NCI-H1105 treated with DMSO at 0.1 percent for 48 hours (cell line): Measurements from ENCODE around the gene UTP11.
"Not testable (repeated sequence)": the region's sequence is repeated elsewhere in the genome, so short reads cannot be mapped to it uniquely, and the experiment has no call there.

Source experiments
- DNase-seq: peaks from one replicate; lab custom pipeline; 2025; lab: John Stamatoyannopoulos, UW

The UTP11 gene

GRCh38 chr1:38012363-38013226 lies at the start of gene UTP11:
TSS of gene UTP11 (plus strand) at chr1:38012734. CDS start at chr1:38012803, 69 bp downstream.
- peak; percentile 99 for DNase-seq

- not testable (repeated sequence) for DNase-seq
These were observed 48.4 kb upstream of the UTP11 start for GRCh38 chr1:37964106-37964505.

GRCh38 chr1:37965301-37965700 lies 47.2 kb upstream of the UTP11 start:
- no peak for DNase-seq

GRCh38 chr1:37973684-37974083 lies 38.9 kb upstream of the UTP11 start:
- not testable (repeated sequence) for DNase-seq

- DNase-seq = no peak
These were observed 38.0 kb upstream of the UTP11 start for GRCh38 chr1:37974567-37974966.

GRCh38 chr1:37975083-37975482 lies 37.5 kb upstream of the UTP11 start:
- peak; percentile 16 for DNase-seq

GRCh38 chr1:37978541-37978940 lies 34.0 kb upstream of the UTP11 start:
- DNase-seq = no peak

GRCh38 chr1:37983546-37983945 lies 29.0 kb upstream of the UTP11 start:
- DNase-seq = no peak

- DNase-seq = no peak
These were observed 24.9 kb upstream of the UTP11 start for GRCh38 chr1:37987679-37988078.

GRCh38 chr1:37989361-37989930 lies 23.1 kb upstream of the UTP11 start:
- DNase-seq = no peak

GRCh38 chr1:37994886-37995566 lies 17.5 kb upstream of the UTP11 start:
- no peak for DNase-seq

GRCh38 chr1:37995751-37996345 lies 16.7 kb upstream of the UTP11 start:
- DNase-seq = peak; percentile 68

GRCh38 chr1:37997256-37998088 lies 15.1 kb upstream of the UTP11 start:
- DNase-seq = no peak

- DNase-seq = no peak
These were observed 14.3 kb upstream of the UTP11 start for GRCh38 chr1:37998089-37998808.

GRCh38 chr1:37998913-37999429 lies 13.6 kb upstream of the UTP11 start:
- DNase-seq = no peak

- no peak for DNase-seq
These were observed 12.9 kb upstream of the UTP11 start for GRCh38 chr1:37999430-38000232.

GRCh38 chr1:38000233-38000528 lies 12.4 kb upstream of the UTP11 start:
- no peak for DNase-seq

- no peak for DNase-seq
These were observed 11.7 kb upstream of the UTP11 start for GRCh38 chr1:38000529-38001455.
